HepG2 (cell line): ENCODE results near the gene URM1.

Experiments used
- CHD4 ChIP-seq: fragments of 200-600 bp; sonication (generic); IDR thresholded peaks from 2 replicates; pipeline ENCODE4 v1.7.0; 2017; ENCODE audit warnings: mild to moderate bottlenecking, low read length, borderline replicate concordance
- MXI1 ChIP-seq: IDR thresholded peaks from 3 replicates; pipeline ENCODE4 v1.6.1; 2012; ENCODE audit warnings: low read depth, low read length, inconsistent platforms, borderline replicate concordance
- NONO ChIP-seq, 2 experiments: fragments of 450-650 bp in 1 of 2; sonication (generic) in 1 of 2; formaldehyde crosslinking in 1 of 2; IDR thresholded peaks in 1 of 2; conservative IDR thresholded peaks in 1 of 2; 2 replicates each; pipeline versions ENCODE4 v1.6.1 to v1.8.0; 2017 to 2022; ENCODE audit warnings: mild to moderate bottlenecking in 1 of 2, missing genetic modification reagents in 1 of 2, moderate library complexity in 1 of 2
- TF ChIP-seq, protein P1 (sequence below): sonication (generic); formaldehyde crosslinking; IDR thresholded peaks from 2 replicates; pipeline ENCODE4 v1.8.1; 2023; ENCODE audit warnings: mild to moderate bottlenecking, inconsistent platforms, moderate library complexity, missing genetic modification reagents, borderline replicate concordance
- TF ChIP-seq, protein P2 (sequence below): sonication (generic); IDR thresholded peaks from 2 replicates; pipeline ENCODE4 v1.6.1; 2016; ENCODE audit warnings: low read depth, borderline replicate concordance
- TF ChIP-seq, protein P3 (sequence below): sonication (generic); formaldehyde crosslinking; IDR thresholded peaks from 2 replicates; pipeline ENCODE4 v1.8.1; 2023; ENCODE audit warnings: missing genetic modification reagents, inconsistent platforms, borderline replicate concordance

DNA sequence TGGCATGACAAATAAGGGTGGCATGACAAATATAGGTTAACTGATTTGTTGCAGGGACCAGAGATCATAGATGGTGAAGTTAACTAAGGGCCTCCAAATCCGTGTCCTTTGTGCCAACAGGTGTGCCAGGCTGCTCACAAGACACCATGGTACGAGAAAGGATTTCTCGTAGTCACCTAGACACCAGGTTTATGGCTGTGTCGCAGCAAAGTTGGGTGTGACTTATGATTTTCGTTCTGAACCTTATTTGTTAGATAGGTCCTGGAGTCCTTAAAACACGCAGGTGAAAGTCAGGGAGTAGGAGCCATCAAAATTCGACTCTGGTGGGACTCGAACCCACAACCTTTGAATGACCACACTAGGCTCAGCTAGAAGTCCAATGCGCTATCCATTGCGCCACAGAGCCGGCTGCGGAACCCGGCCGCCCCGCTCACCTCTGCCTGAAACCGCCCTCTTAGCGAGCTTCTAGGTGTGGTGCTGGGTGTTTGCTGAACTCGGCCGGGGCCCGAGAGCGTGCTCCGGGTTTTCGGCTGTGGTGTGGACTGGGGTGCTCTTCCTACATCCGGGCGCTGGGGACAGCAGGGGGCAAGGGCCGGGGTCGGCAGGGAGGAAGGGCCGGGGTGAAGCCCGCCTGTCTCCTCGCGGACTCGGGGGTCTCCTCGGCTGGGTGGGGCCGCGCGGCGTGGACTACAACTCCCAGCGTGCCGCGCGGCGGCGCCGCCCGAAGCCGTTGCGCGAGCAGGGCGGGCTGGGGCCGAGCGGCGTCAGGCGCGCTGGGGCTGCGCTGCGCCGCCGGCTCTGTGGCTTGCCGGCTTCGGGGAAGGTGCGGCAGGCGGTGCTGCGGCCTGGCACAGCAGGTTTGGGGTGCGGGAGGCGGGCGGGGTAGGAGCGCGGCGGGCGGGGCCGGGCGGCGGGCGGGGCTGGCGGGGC lies 31.1 kb upstream of the URM1 start, which contains the start of gene SLC27A4:
- TF ChIP-seq, protein P1, sequence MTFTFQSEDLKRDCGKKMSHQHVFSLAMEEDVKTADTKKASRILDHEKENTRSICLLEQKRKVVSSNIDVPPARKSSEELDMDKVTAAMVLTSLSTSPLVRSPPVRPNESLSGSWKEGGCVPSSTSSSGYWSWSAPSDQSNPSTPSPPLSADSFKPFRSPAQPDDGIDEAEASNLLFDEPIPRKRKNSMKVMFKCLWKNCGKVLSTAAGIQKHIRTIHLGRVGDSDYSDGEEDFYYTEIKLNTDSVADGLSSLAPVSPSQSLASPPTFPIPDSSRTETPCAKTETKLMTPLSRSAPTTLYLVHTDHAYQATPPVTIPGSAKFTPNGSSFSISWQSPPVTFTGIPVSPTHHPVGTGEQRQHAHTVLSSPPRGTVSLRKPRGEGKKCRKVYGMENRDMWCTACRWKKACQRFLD (CRISPR knock-in tag) = no peak
- TF ChIP-seq NONO (IDR thresholded peaks at IDR 0.05) (no peak), NONO (CRISPR knock-in tag; conservative IDR thresholded peaks at IDR 0.05) (peak; percentile 69), CHD4 (0 out of 2 replicates have a peak, but pooled peaks have one; percentile 27), MXI1 (peak; percentile 62; the same call in 1 of the 3 replicates)
- TF ChIP-seq, protein P2, sequence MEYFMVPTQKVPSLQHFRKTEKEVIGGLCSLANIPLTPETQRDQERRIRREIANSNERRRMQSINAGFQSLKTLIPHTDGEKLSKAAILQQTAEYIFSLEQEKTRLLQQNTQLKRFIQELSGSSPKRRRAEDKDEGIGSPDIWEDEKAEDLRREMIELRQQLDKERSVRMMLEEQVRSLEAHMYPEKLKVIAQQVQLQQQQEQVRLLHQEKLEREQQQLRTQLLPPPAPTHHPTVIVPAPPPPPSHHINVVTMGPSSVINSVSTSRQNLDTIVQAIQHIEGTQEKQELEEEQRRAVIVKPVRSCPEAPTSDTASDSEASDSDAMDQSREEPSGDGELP = peak; percentile 3; the same call in 1 of the 2 replicates
- TF ChIP-seq, protein P3, sequence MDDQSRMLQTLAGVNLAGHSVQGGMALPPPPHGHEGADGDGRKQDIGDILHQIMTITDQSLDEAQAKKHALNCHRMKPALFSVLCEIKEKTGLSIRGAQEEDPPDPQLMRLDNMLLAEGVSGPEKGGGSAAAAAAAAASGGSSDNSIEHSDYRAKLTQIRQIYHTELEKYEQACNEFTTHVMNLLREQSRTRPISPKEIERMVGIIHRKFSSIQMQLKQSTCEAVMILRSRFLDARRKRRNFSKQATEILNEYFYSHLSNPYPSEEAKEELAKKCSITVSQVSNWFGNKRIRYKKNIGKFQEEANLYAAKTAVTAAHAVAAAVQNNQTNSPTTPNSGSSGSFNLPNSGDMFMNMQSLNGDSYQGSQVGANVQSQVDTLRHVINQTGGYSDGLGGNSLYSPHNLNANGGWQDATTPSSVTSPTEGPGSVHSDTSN = no peak
